HFFc6 (cell line): ENCODE data around the gene PLA2G3. TPM values are rescaled to one million over a fixed set of nuclear protein-coding genes. Genes with fewer than 3 reads are reported as not detected.

ENCODE experiments used
- DNase-seq: peaks from one replicate; pipeline ENCODE4 v3.0.0-alpha.2; 2018
- H3K27ac Mint-ChIP-seq: 2 replicates; pipeline ENCODE4 v1.8.0; 2020; ENCODE audit warnings: mild to moderate bottlenecking, mixed read lengths
- H3K27me3 Mint-ChIP-seq: 2 replicates; pipeline ENCODE4 v1.8.0; 2021; ENCODE audit warnings: mild to moderate bottlenecking, moderate library complexity, mixed read lengths; ENCODE audit not compliant: insufficient read depth
- H3K36me3 Mint-ChIP-seq: 2 replicates; pipeline ENCODE4 v1.8.0; 2021; ENCODE audit warnings: low read depth, mixed read lengths
- H3K4me1 Mint-ChIP-seq: 2 replicates; pipeline ENCODE4 v1.8.0; 2020; ENCODE audit warnings: low read depth, mixed read lengths
- H3K4me3 Mint-ChIP-seq: 2 replicates; pipeline ENCODE4 v1.8.0; 2020; ENCODE audit warnings: mild to moderate bottlenecking, moderate library complexity, mixed read lengths
- H3K9me3 Mint-ChIP-seq: 2 replicates; pipeline ENCODE4 v1.8.0; 2020; ENCODE audit warnings: mild to moderate bottlenecking, mixed read lengths
- CTCF ChIP-seq: fragments of 200-600 bp; sonication (generic); IDR thresholded peaks from 2 replicates; pipeline ENCODE4 v1.5.0; 2021; ENCODE audit warnings: antibody characterized with exemption, mild to moderate bottlenecking
- total RNA-seq, 6 experiments: library from RNA; stranded (reverse); fragmentation: NEBNext Ultra II Directional; extraction: Animal tissue kit (Norgen Biotek cat#: 25700); gene quantifications; 2 replicates in 1 of 6; 3 replicates in 5 of 6; pipeline ENCODE4 v1.2.3, GENCODE V29; 2021

The PLA2G3 gene
- total RNA-seq, 6 experiments from 2014 or later = 0.05 TPM; not detected in 5

- Mint-ChIP-seq H3K9me3 (no peaks in the 10 kb centered on the region), H3K27me3 (no peaks in the 10 kb centered on the region), H3K4me3 (no peak overlapping the region), H3K27ac (no peak overlapping the region), H3K36me3 (no peaks in the 10 kb centered on the region), H3K4me1 (peaks cover 30% of the 10 kb centered on the region)
- TF ChIP-seq CTCF = no peak
- no peak for DNase-seq
Observed at GRCh38 chr22:31153357-31153756, 13.0 kb upstream of the PLA2G3 start.

DNA sequence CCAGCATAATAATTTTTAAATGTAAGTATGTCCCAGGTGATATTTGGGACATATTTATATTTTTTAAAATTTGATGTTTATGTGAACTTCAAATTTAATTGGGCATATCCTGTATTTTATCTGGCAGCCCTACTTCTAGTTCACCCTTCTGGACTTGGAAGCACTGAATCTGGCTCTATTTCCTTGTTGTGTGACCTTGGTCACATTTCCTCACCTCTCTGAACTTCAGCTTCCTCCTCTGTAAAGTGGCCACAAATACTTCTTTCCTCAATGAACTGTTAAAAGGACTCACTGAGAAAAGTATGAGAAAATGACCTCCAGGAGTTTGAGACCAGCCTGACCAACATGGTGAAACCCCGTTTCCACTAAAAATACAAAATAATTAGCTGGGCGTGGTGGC, 11.6 kb upstream of the PLA2G3 start:
- Mint-ChIP-seq H3K4me3 (no peak overlapping the region), H3K4me1 (peaks cover 30% of the 10 kb centered on the region), H3K27me3 (no peaks in the 10 kb centered on the region), H3K36me3 (peaks cover 9% of the 10 kb centered on the region), H3K27ac (no peak overlapping the region), H3K9me3 (peaks cover 9% of the 10 kb centered on the region)
- no peak for DNase-seq
- TF ChIP-seq CTCF = no peak

DNA sequence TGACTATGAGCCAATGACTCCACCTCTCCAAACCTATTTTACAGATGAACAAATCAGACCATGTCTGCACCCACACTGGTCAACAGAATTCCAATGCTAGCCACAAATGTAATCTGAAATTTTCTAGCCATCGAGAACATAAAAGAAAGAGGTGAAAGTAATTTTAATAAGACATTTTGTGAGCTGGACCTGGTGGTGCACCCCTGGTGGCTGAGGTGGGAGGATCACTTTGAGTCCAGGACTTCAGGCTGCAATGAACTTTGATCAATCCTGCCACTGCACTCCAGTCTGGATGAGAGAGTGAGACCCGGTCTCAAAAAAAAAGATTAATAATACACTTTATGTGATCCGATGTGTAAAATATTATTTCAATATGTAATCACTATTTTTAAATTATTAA, 10.3 kb upstream of the PLA2G3 start:
- Mint-ChIP-seq H3K9me3 (peaks cover 16% of the 10 kb centered on the region), H3K4me3 (no peak overlapping the region), H3K27me3 (no peaks in the 10 kb centered on the region), H3K36me3 (peaks cover 10% of the 10 kb centered on the region), H3K4me1 (peaks cover 21% of the 10 kb centered on the region), H3K27ac (no peak overlapping the region)
- no peak for DNase-seq
- peak; percentile 74 for TF ChIP-seq CTCF

DNA sequence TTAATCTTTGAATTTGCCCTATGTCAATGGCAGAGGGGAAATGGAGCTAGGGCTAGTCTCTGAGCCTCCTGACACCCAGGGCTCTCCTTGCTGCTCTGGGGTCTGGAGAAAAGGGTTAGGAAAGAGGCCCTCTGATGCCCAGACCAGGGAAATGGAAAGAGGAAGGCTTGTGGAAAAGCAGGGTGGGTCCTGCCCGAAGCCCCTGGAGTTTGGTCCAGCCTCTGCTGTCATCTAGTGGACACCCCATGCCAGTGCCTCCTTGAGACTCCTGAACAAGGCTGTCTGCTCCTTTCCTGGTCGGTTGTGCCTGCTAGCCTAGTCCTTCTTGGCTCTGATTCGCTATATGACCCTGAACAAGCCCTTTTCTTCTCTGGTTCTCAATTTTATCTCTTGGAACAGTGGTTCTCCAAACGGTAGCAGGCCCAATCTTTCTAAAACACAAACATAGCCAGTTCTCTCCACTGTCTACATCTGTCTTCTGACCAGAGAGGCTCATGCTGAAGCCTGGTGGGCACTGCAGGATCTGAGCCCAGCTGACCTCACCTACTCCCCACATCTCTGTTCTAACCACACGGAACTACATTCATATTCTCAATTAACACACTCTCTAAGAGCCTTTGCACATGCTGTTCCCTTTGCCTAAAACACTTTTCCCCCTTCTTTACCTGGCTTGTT, 8.8 kb upstream of the PLA2G3 start:
- peak; percentile 90 for TF ChIP-seq CTCF
- H3K4me3 Mint-ChIP-seq = no peak overlapping the region
- H3K4me1 Mint-ChIP-seq = peaks cover 18% of the 10 kb centered on the region
- no peaks in the 10 kb centered on the region for H3K27me3 Mint-ChIP-seq
- H3K36me3 Mint-ChIP-seq = peaks cover 10% of the 10 kb centered on the region
- peak overlapping the region; percentile 30; the same call in 1 of the 2 replicates for H3K27ac Mint-ChIP-seq
- H3K9me3 Mint-ChIP-seq = peaks cover 28% of the 10 kb centered on the region
- DNase-seq = peak; percentile 65

- H3K4me3 Mint-ChIP-seq = no peak overlapping the region
- H3K27ac Mint-ChIP-seq = peak overlapping the region; percentile 30; the same call in 1 of the 2 replicates
- H3K4me1 Mint-ChIP-seq = peaks cover 24% of the 10 kb centered on the region
- H3K9me3 Mint-ChIP-seq = peaks cover 28% of the 10 kb centered on the region
- no peak for DNase-seq
- no peak for TF ChIP-seq CTCF
- H3K27me3 Mint-ChIP-seq = no peaks in the 10 kb centered on the region
- H3K36me3 Mint-ChIP-seq = peaks cover 10% of the 10 kb centered on the region
Observed at GRCh38 chr22:31148488-31148887, 8.2 kb upstream of the PLA2G3 start.
